PC-3 (cell line): Measurements from ENCODE around the gene PLXNA1.

Experiments used
- EZH2 ChIP-seq: fragments of 300-600 bp; sonication (generic); IDR thresholded peaks from one replicate; pipeline ENCODE4 v1.6.1; 2017; ENCODE audit warnings: antibody characterized with exemption, mild to moderate bottlenecking, low read length; ENCODE audit not compliant: unreplicated experiment
- TF ChIP-seq, protein P1 (sequence below): fragments of 300-600 bp; sonication (generic); conservative IDR thresholded peaks from 2 replicates; pipeline ENCODE4 v1.5.1; 2017; ENCODE audit warnings: antibody characterized with exemption, low read depth, mild to moderate bottlenecking, low read length

DNA sequence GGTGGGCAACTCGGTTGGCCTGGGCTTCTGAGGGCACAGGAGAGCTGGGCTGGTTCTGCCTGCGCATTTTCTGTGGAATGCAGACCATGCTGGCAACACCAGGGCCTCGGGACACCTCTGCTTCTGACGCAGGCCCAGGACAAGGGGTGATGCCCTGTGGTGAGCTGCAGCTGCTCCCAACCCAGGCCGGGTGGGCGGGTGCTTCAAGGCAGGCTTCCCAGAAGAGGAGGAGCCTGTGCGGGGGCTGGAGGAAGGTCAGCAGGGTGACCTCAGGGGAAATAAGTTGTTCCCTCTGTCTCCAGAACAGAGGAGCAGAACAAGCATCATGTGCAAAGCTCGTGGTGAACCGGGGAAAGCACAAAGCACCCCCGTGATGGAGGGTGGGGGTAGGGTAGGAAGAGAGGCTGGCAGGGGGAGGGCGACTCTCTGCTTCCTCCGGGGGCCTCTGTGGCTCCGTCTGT is 11.0 kb upstream of the PLXNA1 start:
- TF ChIP-seq EZH2: no peak
- TF ChIP-seq, protein P1, sequence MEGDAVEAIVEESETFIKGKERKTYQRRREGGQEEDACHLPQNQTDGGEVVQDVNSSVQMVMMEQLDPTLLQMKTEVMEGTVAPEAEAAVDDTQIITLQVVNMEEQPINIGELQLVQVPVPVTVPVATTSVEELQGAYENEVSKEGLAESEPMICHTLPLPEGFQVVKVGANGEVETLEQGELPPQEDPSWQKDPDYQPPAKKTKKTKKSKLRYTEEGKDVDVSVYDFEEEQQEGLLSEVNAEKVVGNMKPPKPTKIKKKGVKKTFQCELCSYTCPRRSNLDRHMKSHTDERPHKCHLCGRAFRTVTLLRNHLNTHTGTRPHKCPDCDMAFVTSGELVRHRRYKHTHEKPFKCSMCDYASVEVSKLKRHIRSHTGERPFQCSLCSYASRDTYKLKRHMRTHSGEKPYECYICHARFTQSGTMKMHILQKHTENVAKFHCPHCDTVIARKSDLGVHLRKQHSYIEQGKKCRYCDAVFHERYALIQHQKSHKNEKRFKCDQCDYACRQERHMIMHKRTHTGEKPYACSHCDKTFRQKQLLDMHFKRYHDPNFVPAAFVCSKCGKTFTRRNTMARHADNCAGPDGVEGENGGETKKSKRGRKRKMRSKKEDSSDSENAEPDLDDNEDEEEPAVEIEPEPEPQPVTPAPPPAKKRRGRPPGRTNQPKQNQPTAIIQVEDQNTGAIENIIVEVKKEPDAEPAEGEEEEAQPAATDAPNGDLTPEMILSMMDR: no peak
